CD4-positive, alpha-beta T cell treated with Interleukin-4 for 1 hour (primary cell): ENCODE results near the gene GLTPD2.
"Not testable (repeated sequence)": the region's sequence is repeated elsewhere in the genome, so short reads cannot be mapped to it uniquely, and the experiment has no call there.

Source experiments
- DNase-seq, 2 donors: peaks; one replicate each; pipeline ENCODE4 v3.0.0-alpha.2; 2020 to 2022

The GLTPD2 gene

GRCh38 chr17:4808378-4808767 lies 19.6 kb downstream of the GLTPD2 start:
- DNase-seq = no peak

GRCh38 chr17:4810696-4811290 lies 22.0 kb downstream of the GLTPD2 start:
- DNase-seq = no peak

GRCh38 chr17:4811471-4811870 lies 22.7 kb downstream of the GLTPD2 start:
- no peak for DNase-seq

GRCh38 chr17:4812690-4813089 lies 23.9 kb downstream of the GLTPD2 start:
- DNase-seq = no peak

- no peak for DNase-seq
Measured at GRCh38 chr17:4815043-4815675, 26.4 kb downstream of the GLTPD2 start.

GRCh38 chr17:4816826-4817225 lies 28.1 kb downstream of the GLTPD2 start:
- no peak for DNase-seq

- no peak for DNase-seq
Measured at GRCh38 chr17:4818276-4818675, 29.5 kb downstream of the GLTPD2 start.

- DNase-seq = no peak
Measured at GRCh38 chr17:4822835-4823234, 34.1 kb downstream of the GLTPD2 start.

- DNase-seq = no peak
Measured at GRCh38 chr17:4823373-4824089, 34.8 kb downstream of the GLTPD2 start.

GRCh38 chr17:4827399-4827798 lies 38.6 kb downstream of the GLTPD2 start:
- no peak for DNase-seq

GRCh38 chr17:4832829-4833177 lies 44.0 kb downstream of the GLTPD2 start:
- not testable (repeated sequence) for DNase-seq

- peak; percentile 94 for DNase-seq
Measured at GRCh38 chr17:4833178-4833940, 44.6 kb downstream of the GLTPD2 start, which contains the start of gene MINK1. TSS of gene MINK1 (plus strand) at chr17:4833340. CDS start at chr17:4833584, 244 bp downstream.

GRCh38 chr17:4833941-4834680 lies 45.3 kb downstream of the GLTPD2 start:
- DNase-seq = no peak

- DNase-seq = no peak
Measured at GRCh38 chr17:4834681-4835020, 45.9 kb downstream of the GLTPD2 start.

- DNase-seq = no peak
Measured at GRCh38 chr17:4836221-4836620, 47.5 kb downstream of the GLTPD2 start.

- DNase-seq = no peak
Measured at GRCh38 chr17:4837471-4838308, 48.9 kb downstream of the GLTPD2 start.

- no peak for DNase-seq
Measured at GRCh38 chr17:4838309-4838785, 49.6 kb downstream of the GLTPD2 start.

GRCh38 chr17:4839221-4839620 lies 50.5 kb downstream of the GLTPD2 start:
- no peak for DNase-seq
